ENCODE results near the gene ATF7IP.
"Not testable (repeated sequence)": the region's sequence is repeated elsewhere in the genome, so short reads cannot be mapped to it uniquely, and the experiment has no call there.

The ATF7IP gene

GRCh38 chr12:14393751-14394150 is 28.3 kb downstream of the ATF7IP start:
- no peak overlapping the region for H3K4me3 ChIP-seq (ENCODE audit: low read depth, low read length)
- no peak for DNase-seq (ENCODE audit: low read depth)

GRCh38 chr12:14394317-14395073 is 29.0 kb downstream of the ATF7IP start:
- H3K4me3 ChIP-seq (ENCODE audit: low read depth, low read length), result no peak overlapping the region
- peak; percentile 78 for DNase-seq (ENCODE audit: low read depth)
- peak; percentile 27 for TF ChIP-seq POLR2A (IDR thresholded peaks at IDR 0.05; ENCODE audit: extremely low read depth, insufficient read length)
- TF ChIP-seq MAX (IDR thresholded peaks at IDR 0.05; ENCODE audit: low read depth, low read length), result no peak

More at GRCh38 chr12:14393751-14394150, 28.3 kb downstream of the ATF7IP start:
- TF ChIP-seq POLR2A (IDR thresholded peaks at IDR 0.05; ENCODE audit: extremely low read depth, insufficient read length) (no peak), CTCF (IDR thresholded peaks at IDR 0.05; ENCODE audit: low read depth, low read length) (no peak), MAX (IDR thresholded peaks at IDR 0.05; ENCODE audit: low read depth, low read length) (no peak), MYC (IDR thresholded peaks at IDR 0.05; ENCODE audit: low read depth, low read length) (no peak)

GRCh38 chr12:14395074-14395778 is 29.7 kb downstream of the ATF7IP start:
- peak; percentile 30 for DNase-seq (ENCODE audit: low read depth)
- TF ChIP-seq MYC (IDR thresholded peaks at IDR 0.05; ENCODE audit: low read depth, low read length) (no peak), CTCF (IDR thresholded peaks at IDR 0.05; ENCODE audit: low read depth, low read length) (no peak), MAX (IDR thresholded peaks at IDR 0.05; ENCODE audit: low read depth, low read length) (no peak)
- H3K4me3 ChIP-seq (ENCODE audit: low read depth, low read length), result no peak overlapping the region

- no peak overlapping the region for H3K4me3 ChIP-seq (ENCODE audit: low read depth, low read length)
- TF ChIP-seq CTCF (IDR thresholded peaks at IDR 0.05; ENCODE audit: low read depth, low read length), result no peak
- TF ChIP-seq MYC (IDR thresholded peaks at IDR 0.05; ENCODE audit: low read depth, low read length), result no peak
- TF ChIP-seq MAX (IDR thresholded peaks at IDR 0.05; ENCODE audit: low read depth, low read length), result no peak
- no peak for TF ChIP-seq POLR2A (IDR thresholded peaks at IDR 0.05; ENCODE audit: extremely low read depth, insufficient read length)
- peak; percentile 24 for DNase-seq (ENCODE audit: low read depth)
Measured at GRCh38 chr12:14396071-14396470, 30.6 kb downstream of the ATF7IP start.

GRCh38 chr12:14399871-14400270 is 34.4 kb downstream of the ATF7IP start:
- TF ChIP-seq CTCF (IDR thresholded peaks at IDR 0.05; ENCODE audit: low read depth, low read length) (no peak), MYC (IDR thresholded peaks at IDR 0.05; ENCODE audit: low read depth, low read length) (no peak), MAX (IDR thresholded peaks at IDR 0.05; ENCODE audit: low read depth, low read length) (no peak), POLR2A (IDR thresholded peaks at IDR 0.05; ENCODE audit: extremely low read depth, insufficient read length) (no peak)
- H3K4me3 ChIP-seq (ENCODE audit: low read depth, low read length), result no peak overlapping the region
- DNase-seq (ENCODE audit: low read depth), result no peak

GRCh38 chr12:14400599-14400998 is 35.1 kb downstream of the ATF7IP start:
- no peak for DNase-seq (ENCODE audit: low read depth)
- no peak overlapping the region for H3K4me3 ChIP-seq (ENCODE audit: low read depth, low read length)
- no peak for TF ChIP-seq MYC (IDR thresholded peaks at IDR 0.05; ENCODE audit: low read depth, low read length)
- TF ChIP-seq MAX (IDR thresholded peaks at IDR 0.05; ENCODE audit: low read depth, low read length), result no peak
- TF ChIP-seq CTCF (IDR thresholded peaks at IDR 0.05; ENCODE audit: low read depth, low read length), result no peak
- no peak for TF ChIP-seq POLR2A (IDR thresholded peaks at IDR 0.05; ENCODE audit: extremely low read depth, insufficient read length)

GRCh38 chr12:14401267-14401666 is 35.8 kb downstream of the ATF7IP start:
- DNase-seq (ENCODE audit: low read depth); H3K4me3 ChIP-seq (ENCODE audit: low read depth, low read length): not testable (repeated sequence)
